Small intestine (tissue), 7 donors: ENCODE measurements around the gene CCDC197. TPM values are rescaled to one million over a fixed set of nuclear protein-coding genes. Genes with fewer than 3 reads are reported as not detected.

Experiments used
- DNase-seq, 2 donors: peaks; one replicate each; pipeline versions ENCODE4 v3.0.0 to v3.0.0-alpha.2; 2013
- FAIRE-seq: peaks from 2 replicates; lab custom pipeline; 2012; peaks lifted over from hg19 to GRCh38; lab: Jason Lieb, UNC
- H3K27ac ChIP-seq, 3 donors: one replicate each; pipeline ENCODE4 v1.5.1; 2013; ENCODE audit warnings: low read length in 2 of 3, mild to moderate bottlenecking in 2 of 3, control low read depth in 1 of 3, inconsistent platforms in 1 of 3, low read depth in 1 of 3, moderate library complexity in 1 of 3
- H3K27me3 ChIP-seq, 3 donors: one replicate each; pipeline ENCODE4 v1.6.1; 2013; ENCODE audit warnings: low read length in 3 of 3, inconsistent platforms in 1 of 3; ENCODE audit not compliant: control insufficient read depth in 3 of 3, insufficient read depth in 3 of 3
- H3K36me3 ChIP-seq, 3 donors: one replicate each; pipeline ENCODE4 v1.6.1; 2013; ENCODE audit warnings: low read length in 3 of 3, inconsistent platforms in 1 of 3, low read depth in 1 of 3, mild to moderate bottlenecking in 1 of 3, moderate library complexity in 1 of 3; ENCODE audit not compliant: control insufficient read depth in 3 of 3, insufficient read depth in 2 of 3
- H3K4me1 ChIP-seq, 3 donors: one replicate each; pipeline ENCODE4 v1.6.1; 2013; ENCODE audit warnings: low read length in 2 of 3, inconsistent platforms in 1 of 3, low read depth in 1 of 3, mild to moderate bottlenecking in 1 of 3, moderate library complexity in 1 of 3; ENCODE audit not compliant: control insufficient read depth in 3 of 3, insufficient read depth in 2 of 3
- H3K4me3 ChIP-seq, 3 donors: one replicate each; pipeline ENCODE4 v1.5.1; 2013; ENCODE audit warnings: low read length in 3 of 3, control low read depth in 1 of 3, inconsistent platforms in 1 of 3, low read depth in 1 of 3, mild to moderate bottlenecking in 1 of 3, moderate library complexity in 1 of 3
- H3K9me3 ChIP-seq, 2 donors: one replicate each; pipeline ENCODE4 v1.6.1; 2013; ENCODE audit warnings: low read depth in 1 of 2, low read length in 1 of 2; ENCODE audit not compliant: control insufficient read depth in 2 of 2, insufficient read depth in 1 of 2
- WGBS, 3 donors: extraction: QIAGEN DNeasy Blood & Tissue Kit; methylation state at CpG; one replicate each; pipeline ENCODE4 v1.1.7; 2013; 5-methylcytosine and 5-hydroxymethylcytosine counted together
- polyA plus RNA-seq, 4 donors: library from polyadenylated mRNA; stranded (reverse) in 3 of 4; unstranded in 1 of 4; fragments of 200-250 nt in 3 of 4; fragments of 120-200 nt in 1 of 4; gene quantifications; one replicate each; pipeline versions ENCODE4 v1.2.1 to v1.2.3, GENCODE V29; 2013
- donor health status: healthy with polysubstance abuse.
- donor health status: control.
- donor health status: control.
- donor health status: Bipolar disorder and iron deficiency.
- donor health status: healthy.

The CCDC197 gene
- polyA plus RNA-seq, 4 donors, result not detected

DNA sequence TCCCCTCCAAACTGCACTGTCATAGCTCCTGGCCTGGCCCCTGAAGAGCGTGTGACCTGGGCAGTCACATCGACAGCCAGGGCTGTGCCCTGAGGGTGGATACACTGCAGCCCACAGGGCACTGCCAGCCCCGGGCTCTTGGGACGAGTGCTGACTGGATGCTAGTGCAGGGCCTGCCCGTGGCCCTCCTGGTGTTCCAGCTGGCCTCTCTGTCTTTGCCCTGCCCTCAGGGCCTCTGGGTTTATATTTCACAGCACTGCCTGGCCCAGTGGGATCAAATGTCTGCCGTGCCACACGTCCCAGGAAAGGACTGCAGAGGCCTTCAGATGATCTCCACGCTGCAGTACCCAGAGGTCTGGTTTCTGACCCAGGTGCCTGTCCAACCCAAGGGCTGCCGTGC lies 10.1 kb upstream of the CCDC197 start:
- Histone ChIP-seq H3K4me1 (no peaks in the 10 kb centered on the region), H3K4me3 (no peak overlapping the region), H3K27ac (no peak overlapping the region), H3K9me3 (no peaks in the 10 kb centered on the region), H3K27me3 (no peaks in the 10 kb centered on the region), H3K36me3 (no peaks in the 10 kb centered on the region)
- WGBS, 3 donors, result 74 to 82% (median 80%) methylated on average over 9 of the region's 9 CpGs
- FAIRE-seq (no peak), DNase-seq (no peak)

DNA sequence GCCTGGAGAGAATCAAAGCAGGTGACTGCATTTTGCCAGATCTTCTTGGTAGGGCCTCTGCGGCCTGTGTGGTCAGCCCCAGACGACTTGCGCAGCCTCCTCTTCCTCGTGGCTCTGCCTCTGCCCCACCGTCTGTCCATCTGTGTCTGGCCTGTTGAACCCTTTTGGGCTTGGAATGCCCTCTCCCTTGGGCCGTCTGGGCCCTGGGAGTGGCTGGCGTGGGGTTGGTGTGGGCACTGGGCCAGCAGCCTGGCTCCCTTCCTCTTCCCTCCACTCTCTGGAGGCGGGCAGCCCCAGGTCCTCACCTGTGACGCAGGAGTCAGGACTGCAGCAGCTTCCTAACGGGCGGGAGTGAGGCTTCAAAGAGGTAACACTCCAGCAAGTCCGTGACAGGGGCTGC lies 9.7 kb upstream of the CCDC197 start:
- no peak overlapping the region for H3K4me3 ChIP-seq
- no peak for DNase-seq
- H3K27me3 ChIP-seq, result no peaks in the 10 kb centered on the region
- WGBS, 3 donors, result 55 to 77% (median 61%) methylated on average over 11 to 12 of the region's 12 CpGs
- no peaks in the 10 kb centered on the region for H3K9me3 ChIP-seq
- FAIRE-seq, result no peak
- H3K36me3 ChIP-seq, result no peaks in the 10 kb centered on the region
- H3K4me1 ChIP-seq, result no peaks in the 10 kb centered on the region
- H3K27ac ChIP-seq, result no peak overlapping the region

DNA sequence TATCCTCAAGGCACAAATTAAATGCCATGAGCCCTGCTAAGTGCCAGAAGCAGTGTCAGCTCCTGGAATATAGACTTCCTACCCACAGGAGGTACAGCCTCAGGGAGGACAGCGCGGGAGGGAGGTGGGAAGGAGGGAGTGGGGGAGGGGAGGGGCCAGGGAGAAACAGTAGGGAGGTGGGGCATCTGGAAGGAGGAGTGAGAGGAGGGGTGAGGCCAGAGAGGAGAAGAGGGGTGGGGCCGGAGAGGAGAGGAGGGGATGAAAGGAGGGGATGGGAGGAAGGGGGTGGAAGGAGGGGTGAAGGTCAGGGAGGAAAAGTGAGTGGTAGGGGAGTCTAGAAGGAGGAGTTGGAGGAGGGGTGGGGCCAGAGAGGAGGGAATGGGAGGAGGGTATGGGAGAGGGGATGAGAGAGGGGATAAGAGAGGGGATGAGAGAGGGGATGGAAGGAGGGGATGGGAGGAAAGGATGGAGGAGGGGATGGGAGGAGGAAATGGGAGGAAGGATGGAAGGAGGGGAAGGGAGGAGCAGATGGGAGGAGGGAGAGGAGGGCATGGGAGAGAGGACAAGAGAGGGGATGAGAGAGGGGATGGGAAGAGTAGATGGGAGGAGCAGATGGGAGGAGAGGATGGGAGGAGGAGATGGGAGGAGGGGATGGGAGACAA lies 9.2 kb upstream of the CCDC197 start:
- FAIRE-seq (no peak), DNase-seq (no peak)
- 46 to 73% (median 51%) methylated on average over 3 of the region's 3 CpGs for WGBS, 3 donors

DNA sequence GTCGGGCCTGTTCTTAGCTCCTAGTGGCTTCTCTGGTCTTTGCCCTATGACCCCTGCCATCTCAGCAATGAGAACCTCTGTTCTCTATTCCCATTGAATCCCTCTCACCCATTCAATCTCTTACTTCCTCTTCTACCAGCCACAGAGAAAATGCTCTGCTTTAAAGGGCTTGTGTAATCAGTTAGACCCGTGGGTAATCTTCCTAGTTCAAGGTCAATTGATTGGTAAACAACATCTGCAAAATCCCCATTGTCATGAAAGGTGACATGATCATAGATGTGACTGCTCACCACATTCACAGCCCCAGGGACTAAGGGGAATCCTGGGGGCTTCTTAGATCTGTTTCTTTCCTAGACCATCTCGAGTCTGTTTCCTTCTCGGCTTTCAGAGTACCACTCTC lies 7.2 kb upstream of the CCDC197 start:
- FAIRE-seq (no peak), DNase-seq (no peak)
- no peaks in the 10 kb centered on the region for H3K27me3 ChIP-seq
- H3K4me3 ChIP-seq, result no peak overlapping the region
- WGBS, 3 donors, result 50 to 64% (median 57%) methylated on average over 4 of the region's 4 CpGs
- no peaks in the 10 kb centered on the region for H3K4me1 ChIP-seq
- H3K27ac ChIP-seq, result no peak overlapping the region
- H3K36me3 ChIP-seq, result no peaks in the 10 kb centered on the region
- no peaks in the 10 kb centered on the region for H3K9me3 ChIP-seq

More for the DNA sequence above, 9.2 kb upstream of the CCDC197 start:
- no peaks in the 10 kb centered on the region for H3K4me1 ChIP-seq
- no peaks in the 10 kb centered on the region for H3K9me3 ChIP-seq
- no peaks in the 10 kb centered on the region for H3K36me3 ChIP-seq
- H3K4me3 ChIP-seq, result no peak overlapping the region
- H3K27me3 ChIP-seq, result no peaks in the 10 kb centered on the region
- no peak overlapping the region for H3K27ac ChIP-seq

DNA sequence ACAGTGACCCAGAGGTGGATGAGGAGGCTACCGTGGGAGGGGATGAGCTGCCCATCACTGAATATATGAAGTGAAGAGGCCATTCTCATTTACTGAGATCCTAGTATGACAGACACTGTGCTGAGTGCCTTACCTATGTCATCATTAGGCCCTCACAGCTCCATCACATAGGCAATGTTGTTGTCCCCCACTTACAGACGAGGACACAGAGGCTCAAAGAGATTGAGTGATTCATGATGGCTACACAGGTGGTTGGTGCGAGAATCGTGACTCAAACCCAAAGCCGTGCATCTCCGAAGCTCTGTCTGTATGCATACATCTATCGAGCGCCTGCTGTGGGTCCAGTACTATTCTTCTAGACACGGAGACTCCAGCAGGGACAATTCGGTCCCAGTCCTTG lies 5.9 kb upstream of the CCDC197 start:
- no peak for DNase-seq
- Histone ChIP-seq H3K9me3 (no peaks in the 10 kb centered on the region), H3K27me3 (peaks cover 0 to 3% (median 0%) of the 10 kb centered on the region in 3 donors), H3K27ac (no peak overlapping the region), H3K36me3 (no peaks in the 10 kb centered on the region), H3K4me3 (no peak overlapping the region), H3K4me1 (no peaks in the 10 kb centered on the region)
- no peak for FAIRE-seq
- 85 to 90% (median 89%) methylated on average over 10 of the region's 10 CpGs for WGBS, 3 donors

DNA sequence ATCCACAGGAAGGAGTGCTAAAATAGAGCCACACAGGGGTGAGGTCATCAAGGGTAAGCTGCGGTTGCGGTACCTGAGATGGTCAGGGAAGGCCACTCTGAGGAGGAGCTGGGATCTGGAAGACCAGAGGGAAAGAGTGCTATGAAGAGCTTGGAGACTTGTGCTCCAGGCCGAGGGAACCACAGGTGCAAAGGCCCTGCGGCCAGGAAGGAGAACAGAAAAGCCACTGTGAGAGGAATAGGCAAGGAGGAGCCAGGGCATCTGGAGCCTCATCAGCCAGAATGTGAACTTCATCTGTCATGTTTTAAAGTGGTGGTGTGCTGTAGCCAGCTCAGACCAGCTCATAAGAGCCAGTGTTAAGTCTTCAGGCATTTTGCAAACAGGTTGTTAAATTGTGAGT lies 5.5 kb upstream of the CCDC197 start:
- H3K27me3 ChIP-seq, result peaks cover 0 to 3% (median 0%) of the 10 kb centered on the region in 3 donors
- H3K4me3 ChIP-seq, result no peak overlapping the region
- DNase-seq (no peak), FAIRE-seq (no peak)
- H3K27ac ChIP-seq, result no peak overlapping the region
- 93 to 94% (median 93%) methylated on average over 4 of the region's 4 CpGs for WGBS, 3 donors
- no peaks in the 10 kb centered on the region for H3K36me3 ChIP-seq
- no peaks in the 10 kb centered on the region for H3K9me3 ChIP-seq
- no peaks in the 10 kb centered on the region for H3K4me1 ChIP-seq

DNA sequence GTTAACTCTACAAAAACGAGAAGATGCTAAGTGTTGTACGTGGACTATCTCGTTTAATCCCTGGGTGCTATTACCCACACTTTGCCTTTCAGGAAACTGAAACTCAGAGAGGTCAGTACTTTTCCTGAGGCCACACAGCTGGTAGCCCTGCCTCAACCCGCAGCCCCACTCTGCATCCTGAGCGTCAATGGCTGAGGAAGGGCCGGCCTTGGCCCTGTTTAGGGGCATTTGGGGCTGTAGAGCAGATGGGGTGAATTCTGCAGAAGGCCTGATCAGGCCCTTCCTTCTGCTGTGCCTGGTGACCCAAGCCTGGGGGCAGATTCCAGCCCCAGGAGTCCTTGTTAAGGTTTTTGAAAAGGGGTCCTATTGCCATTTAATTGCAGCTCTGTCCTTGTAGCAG lies 3.7 kb upstream of the CCDC197 start:
- Histone ChIP-seq H3K27ac (no peak overlapping the region), H3K36me3 (no peaks in the 10 kb centered on the region), H3K4me1 (no peaks in the 10 kb centered on the region), H3K9me3 (no peaks in the 10 kb centered on the region), H3K4me3 (no peak overlapping the region), H3K27me3 (peaks cover 0 to 3% (median 0%) of the 10 kb centered on the region in 3 donors)
- FAIRE-seq (no peak), DNase-seq (no peak)
- 73 to 79% (median 77%) methylated on average over 6 of the region's 6 CpGs for WGBS, 3 donors

DNA sequence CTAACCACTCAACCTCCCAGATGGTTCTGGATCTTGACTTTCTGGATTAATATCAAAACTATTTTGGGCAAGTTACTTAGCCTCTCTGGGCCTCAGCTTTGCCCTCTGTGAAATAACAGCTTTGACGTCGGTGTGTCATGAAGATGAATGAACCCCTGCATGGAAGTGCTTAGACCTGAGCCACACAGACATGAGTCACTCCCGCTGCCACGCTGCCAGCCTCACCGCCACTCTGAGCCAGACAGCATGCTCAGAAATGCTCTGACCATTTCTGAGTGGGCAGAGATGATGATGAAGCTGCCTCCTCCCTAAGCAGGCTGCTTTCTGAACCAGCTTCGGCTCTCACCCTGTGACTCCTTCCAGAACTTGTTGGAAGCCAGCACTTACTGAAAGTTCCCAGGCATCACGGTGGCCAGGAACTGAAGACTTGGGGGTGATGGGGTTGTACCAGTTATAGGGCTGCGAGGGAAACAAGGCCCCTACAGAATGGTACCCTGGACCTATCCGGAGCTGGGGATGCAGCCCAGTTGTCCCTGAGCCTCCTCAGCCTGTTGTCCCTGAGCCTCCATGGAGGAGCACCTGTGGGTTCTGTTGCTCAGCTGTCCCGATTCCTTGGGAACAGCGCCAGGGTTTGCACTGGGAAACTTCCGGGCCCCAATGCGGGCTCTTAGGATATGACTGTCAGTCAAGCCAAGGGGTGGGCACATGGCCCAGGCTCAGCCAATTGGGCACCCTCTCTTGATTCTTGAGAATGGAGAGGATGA lies 2.0 kb upstream of the CCDC197 start:
- no peak overlapping the region for H3K27ac ChIP-seq
- no peak for FAIRE-seq

More for the DNA sequence above, 2.0 kb upstream of the CCDC197 start:
- 48 to 55% (median 52%) methylated on average over 13 of the region's 13 CpGs for WGBS, 3 donors
- Histone ChIP-seq H3K9me3 (no peaks in the 10 kb centered on the region), H3K27me3 (peaks cover 0 to 3% (median 0%) of the 10 kb centered on the region in 3 donors), H3K4me1 (no peaks in the 10 kb centered on the region), H3K36me3 (no peaks in the 10 kb centered on the region), H3K4me3 (no peak overlapping the region)
- no peak for DNase-seq
